ENCODE results near the gene ORC3. TPM values are rescaled to one million over a fixed set of nuclear protein-coding genes. Genes with fewer than 3 reads are reported as not detected.

ORC3 gene
- total RNA-seq, 3 donors from 2014 or later (not counting 1 experiment from before 2014, with no cell fraction given), result 13.1 to 13.4 (median 13.3) TPM

- H3K4me3 ChIP-seq (ENCODE audit: low read length), result no peak overlapping the region
- ATAC-seq (peak in 2 of 3 donors; percentile 31 to 41), DNase-seq (no peak)
- H3K4me1 ChIP-seq (ENCODE audit: control insufficient read depth, insufficient read depth, low read length), result peaks cover 16% of the 10 kb centered on the region
- WGBS (ENCODE audit: insufficient coverage), result 49% methylated on average over 2 of the region's 2 CpGs
- Mint-ChIP-seq H3K36me3 (no peaks in the 10 kb centered on the region), H3K4me3 (no peak overlapping the region), H3K4me1 (peaks cover 17 to 18% of the 10 kb centered on the region in 2 donors), H3K27ac (peak overlapping the region in 1 of 2 donors; percentile 33), H3K9me3 (no peaks in the 10 kb centered on the region), H3K27me3 (ENCODE audit: low read depth in 2 of 2) (no peaks in the 10 kb centered on the region)
- no peaks in the 10 kb centered on the region for H3K9me3 ChIP-seq (ENCODE audit: control insufficient read depth, insufficient read depth, low read length)
- intact Hi-C loops (cut with micrococcal nuclease), result no loop called here
- no peak overlapping the region for H3K27ac ChIP-seq (ENCODE audit: low read length)
- no peaks in the 10 kb centered on the region for H3K36me3 ChIP-seq (ENCODE audit: control insufficient read depth, insufficient read depth, low read length)
- H3K27me3 ChIP-seq (ENCODE audit: control insufficient read depth, insufficient read depth, low read length), result no peaks in the 10 kb centered on the region
- no peak for TF ChIP-seq CTCF (IDR thresholded peaks at IDR 0.05)
Measured at GRCh38 chr6:87714093-87714842, 124.3 kb downstream of the ORC3 start.

Other genes starting within 250 kb of the ORC3 start
- gene C6orf163, start 245.3 kb upstream of the ORC3 start, total RNA-seq, result 1 to 10 TPM; 1.8 to 3.2 (median 2.3) TPM
- not detected for gene CFAP206, start 182.2 kb upstream of the ORC3 start, total RNA-seq
- 10 to 100 TPM; 10.9 to 14.8 (median 13.4) TPM for gene SLC35A1, start 117.2 kb upstream of the ORC3 start, total RNA-seq
- 10 to 100 TPM; 21.8 to 26.5 (median 24.2) TPM for gene RARS2, start 148 bp upstream of the ORC3 start, total RNA-seq
- 100 to 1,000 TPM; 102 to 156 (median 108) TPM for gene AKIRIN2, start 112.1 kb downstream of the ORC3 start, total RNA-seq

All from natural killer cell (primary cell).